Stimulated activated CD4-positive, alpha-beta T cell treated with anti-CD3 and anti-CD28 coated beads, Interleukin-4, amount 100 ng/mL, for 24 hours (primary cell): ENCODE results near the gene ABCG8.

ENCODE experiments used
- DNase-seq: peaks from one replicate; pipeline ENCODE4 v3.0.0-alpha.2; 2020

ABCG8 gene

DNA sequence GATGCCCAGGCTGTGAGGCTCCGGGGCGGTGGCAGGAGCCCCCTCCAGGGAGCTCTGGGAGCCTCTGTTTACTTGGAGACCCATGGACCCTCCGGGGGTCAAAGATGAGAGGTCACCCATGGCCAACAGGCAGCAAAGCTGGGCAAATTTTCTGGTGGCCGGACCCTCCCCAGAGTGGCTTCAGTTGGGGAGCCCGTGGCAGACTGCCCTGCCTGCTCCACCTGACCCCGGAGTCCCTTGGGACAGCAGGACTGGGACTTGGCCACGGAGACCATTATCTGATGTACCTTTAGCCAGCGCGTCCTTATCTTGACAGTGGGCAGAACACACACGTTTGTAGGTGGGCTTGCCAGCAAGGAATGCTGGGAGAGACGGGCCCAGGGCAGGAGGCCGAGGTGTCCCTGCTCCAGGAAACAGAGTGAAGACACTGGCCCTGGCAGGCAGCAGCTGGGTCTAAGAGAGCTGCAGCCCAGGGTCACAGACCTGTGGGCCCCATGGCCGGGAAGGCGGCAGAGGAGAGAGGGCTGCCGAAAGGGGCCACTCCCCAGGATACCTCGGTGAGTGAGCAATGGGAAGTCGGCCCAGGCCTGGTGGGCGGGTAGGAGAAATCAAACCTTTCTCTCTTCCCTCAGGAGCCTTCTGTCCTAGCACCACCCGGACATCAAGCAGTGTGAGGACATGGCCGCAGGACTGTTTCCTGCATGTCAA is at the start of gene ABCG8, which contains the start of gene ABCG5:
Gene ABCG8, plus strand, starts transcription at position 412 of the 708 bp plus-strand sequence. Its CDS starts 83 bp downstream, at position 495.
Gene ABCG5, minus strand, starts transcription at position 280 of the 708 bp plus-strand sequence. Its CDS starts 160 bp downstream, at position 120.
- DNase-seq = no peak

GRCh38 chr2:43790147-43790546 is 48.6 kb upstream of the ABCG8 start:
- DNase-seq = no peak

DNA sequence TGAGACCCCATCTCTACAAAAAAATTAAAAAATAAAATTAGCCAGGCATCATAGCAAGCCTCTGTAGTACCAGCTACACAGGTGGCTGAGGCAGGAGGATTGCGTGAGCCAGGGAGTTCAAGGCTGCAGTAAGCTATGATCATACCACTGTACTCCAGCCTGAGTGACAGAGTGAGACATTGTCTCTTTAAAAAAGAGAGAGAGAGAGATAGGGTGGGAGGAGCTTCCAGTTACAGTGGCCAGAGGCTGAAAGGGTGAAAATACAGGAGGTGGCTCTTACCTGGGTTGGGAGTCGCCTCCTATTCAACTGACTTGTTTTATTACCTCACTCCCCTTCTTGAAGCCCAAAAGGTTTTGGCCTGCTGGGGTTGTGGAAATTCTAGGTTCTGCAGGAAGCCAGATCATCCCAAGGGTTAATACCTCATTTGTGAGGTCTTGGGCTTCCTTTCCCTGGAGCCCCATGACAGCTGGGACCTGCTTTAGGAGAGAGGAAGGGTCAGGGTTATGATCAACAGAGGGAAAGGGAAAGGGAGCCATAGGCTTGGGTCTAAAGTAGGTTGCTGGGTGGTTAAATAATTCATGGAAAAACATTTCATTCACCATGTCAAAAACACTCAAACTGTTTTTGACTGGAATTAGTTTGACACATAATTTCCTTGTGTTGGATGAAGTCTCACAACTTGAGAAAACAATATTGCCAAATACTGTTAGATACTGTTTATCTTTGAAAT is 47.6 kb upstream of the ABCG8 start:
- no peak for DNase-seq

DNA sequence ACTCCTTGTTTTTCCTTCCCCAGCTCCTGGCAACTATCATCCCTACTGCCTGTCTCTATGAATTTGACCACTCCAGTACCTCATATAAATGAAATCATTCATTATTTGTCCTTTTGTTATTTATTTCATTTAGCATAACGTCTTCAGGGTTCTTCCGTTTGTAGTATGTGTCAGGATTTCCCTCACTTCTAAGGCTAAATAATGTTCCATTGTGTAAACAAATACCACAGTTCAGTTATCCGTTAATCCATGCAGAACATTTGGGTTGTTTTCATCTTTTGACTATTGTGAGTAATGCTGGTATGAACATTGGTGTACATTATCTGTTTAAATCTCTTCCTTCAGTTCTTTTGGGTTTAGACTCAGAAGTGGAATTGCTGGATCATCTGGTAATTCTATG is 46.1 kb upstream of the ABCG8 start:
- DNase-seq = no peak

DNA sequence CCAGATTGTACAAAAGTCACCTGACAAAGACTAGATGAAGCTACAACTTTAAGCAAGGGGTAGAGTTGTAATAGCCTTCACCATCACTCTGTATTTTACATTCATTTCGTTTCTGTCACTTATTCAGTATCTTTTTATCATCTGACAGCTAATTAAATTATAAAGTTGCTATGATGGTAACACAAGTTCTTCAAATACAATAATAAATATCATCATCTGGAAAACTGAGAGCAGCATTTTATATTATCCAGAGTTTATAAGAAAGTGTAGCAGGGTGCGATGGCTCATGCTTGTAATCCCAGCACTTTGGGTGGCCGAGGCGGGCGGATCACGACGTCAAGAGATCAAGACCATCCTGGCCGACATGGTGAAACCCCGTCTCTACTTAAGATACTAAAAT is 43.8 kb upstream of the ABCG8 start:
- DNase-seq = no peak

DNA sequence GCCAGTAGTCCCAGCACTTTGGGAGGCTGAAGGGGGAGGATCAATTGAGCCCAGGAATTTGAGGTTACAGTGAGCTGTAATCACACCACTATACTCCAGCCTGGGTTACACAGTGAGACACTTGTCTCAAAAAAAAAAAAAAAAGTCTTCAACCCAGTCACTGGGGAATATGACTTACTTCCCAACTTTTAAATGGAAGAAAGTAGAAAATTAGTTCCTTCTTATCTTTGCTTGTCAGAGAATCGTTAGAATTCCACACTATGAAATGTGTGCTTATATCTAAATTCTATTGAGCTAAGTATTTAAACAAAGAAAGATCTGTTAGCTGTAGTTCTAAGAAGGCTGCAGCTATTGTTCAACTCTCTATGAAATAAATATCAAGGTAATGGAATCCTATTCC is 42.6 kb upstream of the ABCG8 start:
- DNase-seq = no peak

DNA sequence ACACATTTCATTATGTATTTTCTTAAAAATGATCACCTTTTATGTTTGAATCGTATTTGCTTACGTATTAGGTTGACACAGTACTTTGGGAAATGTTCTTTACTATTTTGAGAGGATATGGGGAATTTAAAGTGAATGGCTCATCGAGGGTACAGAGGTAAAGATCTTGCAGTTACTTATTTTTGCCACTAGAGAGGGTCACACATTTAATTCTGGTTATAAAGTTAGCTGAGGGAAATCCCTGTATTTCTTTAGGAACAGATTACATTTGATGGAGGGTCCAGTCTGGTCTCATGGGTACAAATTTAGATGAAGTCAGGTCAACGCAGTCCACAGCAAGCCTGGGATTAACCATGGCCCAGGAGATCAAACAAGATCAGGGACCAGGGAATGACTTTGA is 40.5 kb upstream of the ABCG8 start:
- DNase-seq = no peak

GRCh38 chr2:43800894-43801293 is 37.9 kb upstream of the ABCG8 start:
- DNase-seq = no peak

GRCh38 chr2:43802135-43802534 is 36.6 kb upstream of the ABCG8 start:
- no peak for DNase-seq

DNA sequence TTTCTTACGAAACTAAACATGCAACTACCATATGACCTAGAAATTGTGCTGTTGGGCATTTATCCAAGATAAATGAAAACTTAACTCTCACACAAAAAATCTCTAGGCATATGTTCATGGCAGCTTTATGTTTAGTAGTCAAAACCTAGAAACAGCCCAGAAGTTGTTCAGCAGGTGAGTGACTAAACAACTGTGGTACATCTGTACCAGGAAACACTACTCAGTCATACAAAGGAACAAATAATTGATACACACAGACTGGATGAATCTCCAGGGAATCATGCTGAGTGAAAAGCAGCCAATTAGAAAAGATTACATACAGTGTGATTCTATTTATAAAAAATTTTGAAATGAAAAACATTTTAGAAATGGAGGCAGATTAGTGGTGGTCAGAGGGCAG is 35.7 kb upstream of the ABCG8 start:
- DNase-seq = no peak

GRCh38 chr2:43806719-43807031 is 32.1 kb upstream of the ABCG8 start:
- DNase-seq = no peak

- DNase-seq = no peak
Observed at GRCh38 chr2:43810452-43810851, 28.3 kb upstream of the ABCG8 start.

DNA sequence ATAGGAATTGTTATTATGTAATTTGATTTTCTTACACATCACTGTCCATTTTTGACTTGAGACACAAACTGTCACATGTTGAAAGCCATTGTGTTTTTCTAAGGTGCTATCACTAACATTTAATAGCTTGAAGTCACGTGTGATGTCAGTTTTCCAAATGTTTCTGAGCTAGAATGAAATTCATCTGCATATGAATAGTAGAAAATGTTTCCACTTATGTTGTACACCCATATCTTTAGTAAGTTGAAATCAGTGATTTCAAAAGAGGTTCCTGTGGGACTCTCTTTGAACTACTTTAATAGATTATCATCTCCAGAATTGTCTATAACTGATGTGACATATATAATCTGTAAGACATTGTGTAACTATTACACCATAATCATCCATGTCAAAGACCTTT is 27.9 kb upstream of the ABCG8 start:
- DNase-seq = no peak

DNA sequence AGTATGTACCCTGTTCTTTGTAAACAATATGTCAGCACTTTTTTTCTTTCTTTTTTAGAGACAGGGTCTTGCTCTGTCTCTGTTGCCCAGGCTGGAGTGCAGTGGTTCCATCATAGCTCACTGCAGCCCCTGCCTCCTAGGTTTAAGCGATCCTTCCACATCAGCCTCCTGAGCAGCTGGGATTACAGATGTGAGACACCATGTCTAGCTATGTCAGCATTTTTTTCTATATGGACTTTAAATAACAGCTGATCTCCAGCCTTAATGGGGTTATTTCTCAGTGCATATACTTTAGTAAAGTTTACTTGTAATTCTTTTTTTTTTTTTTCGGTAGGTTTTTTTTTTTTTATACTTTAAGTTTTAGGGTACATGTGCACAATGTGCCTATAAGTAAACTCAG is 26.8 kb upstream of the ABCG8 start:
- no peak for DNase-seq

DNA sequence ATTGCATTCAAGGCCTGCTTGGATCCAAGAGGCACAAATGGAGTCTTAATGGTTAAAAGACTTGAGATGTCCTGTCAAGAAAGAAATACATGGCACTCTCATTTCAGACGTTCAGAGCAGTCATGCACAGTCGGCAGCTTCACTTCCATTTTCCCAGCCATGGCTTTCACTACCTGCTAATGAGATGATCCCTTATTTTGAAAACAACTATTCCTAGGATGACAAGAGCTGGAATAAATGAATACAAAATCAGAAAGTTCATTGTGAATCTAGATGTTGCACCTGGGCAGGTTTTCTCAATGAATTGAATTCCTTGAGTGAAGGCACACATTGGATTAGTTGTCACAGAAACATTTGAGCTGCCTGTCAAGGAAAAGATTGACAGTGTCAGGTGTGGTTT is 25.8 kb upstream of the ABCG8 start:
- no peak for DNase-seq

GRCh38 chr2:43814711-43815110 is 24.1 kb upstream of the ABCG8 start:
- DNase-seq = no peak

DNA sequence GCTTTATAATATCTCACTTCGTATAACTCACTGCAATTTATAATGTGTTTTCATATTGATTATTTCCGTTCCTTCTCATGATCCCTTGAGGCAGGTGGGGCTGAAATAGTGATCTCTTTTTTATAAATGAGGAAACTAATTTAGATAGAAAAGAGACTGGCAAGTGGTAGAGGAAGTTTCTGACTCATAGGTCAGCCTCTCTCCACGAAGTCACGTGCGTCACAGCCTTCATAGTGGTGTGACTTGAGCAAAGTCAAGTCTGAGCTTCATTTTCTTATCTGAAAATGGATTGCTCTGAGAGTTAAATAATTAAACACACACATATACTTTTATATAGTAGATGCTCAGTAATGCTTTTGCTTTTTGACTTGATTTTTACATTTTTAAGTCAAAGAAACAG is 20.0 kb upstream of the ABCG8 start:
- DNase-seq = no peak

DNA sequence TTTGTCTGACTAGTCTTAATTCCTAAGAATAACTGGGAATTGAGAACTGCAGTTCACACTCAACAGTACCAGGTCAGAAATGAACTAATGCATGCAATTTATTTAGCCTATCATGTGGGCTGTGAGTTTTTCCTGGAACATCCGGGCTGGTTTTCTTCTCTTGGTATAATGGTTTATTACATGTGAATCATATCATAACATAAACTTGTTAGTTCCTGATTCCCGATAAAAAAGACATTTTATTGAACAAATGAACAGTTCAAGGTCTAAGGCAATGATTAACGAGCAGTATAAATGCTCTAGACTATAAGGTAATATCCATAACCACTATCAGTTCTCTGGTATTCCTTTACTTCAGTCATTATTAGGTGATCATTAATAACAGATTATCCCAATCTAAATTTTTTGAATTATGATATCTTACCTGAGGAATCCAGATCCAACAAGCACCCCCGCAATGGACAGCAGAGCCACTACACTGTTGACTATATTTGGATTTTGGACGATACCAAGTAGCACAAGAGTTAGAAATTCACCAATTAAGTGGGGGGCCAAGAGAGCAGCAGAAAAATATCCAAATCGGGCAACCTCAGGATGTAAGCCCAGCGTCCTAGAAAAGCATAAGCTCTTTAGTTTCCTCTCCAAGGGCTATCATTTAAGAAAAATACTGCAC is 19.1 kb upstream of the ABCG8 start:
- no peak for DNase-seq

DNA sequence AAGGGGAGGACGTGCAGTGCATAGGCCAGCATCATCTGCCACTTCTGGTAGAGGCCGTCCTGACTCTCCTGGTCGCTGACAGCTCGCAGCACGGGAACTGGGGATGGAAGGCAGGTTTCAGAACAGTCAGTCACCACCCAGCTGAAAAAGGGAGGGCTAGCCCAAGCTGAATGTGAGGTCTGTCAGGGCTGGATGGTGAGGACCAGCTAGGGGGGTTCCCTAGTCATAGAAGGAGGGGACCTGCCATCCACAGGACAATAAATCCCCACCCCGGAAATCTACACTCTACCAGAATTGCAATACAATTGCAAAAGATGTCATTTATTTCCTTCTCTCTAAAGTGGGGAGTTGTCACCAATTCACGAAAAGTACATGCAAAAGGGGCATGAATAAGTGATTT is 15.9 kb upstream of the ABCG8 start:
- no peak for DNase-seq

DNA sequence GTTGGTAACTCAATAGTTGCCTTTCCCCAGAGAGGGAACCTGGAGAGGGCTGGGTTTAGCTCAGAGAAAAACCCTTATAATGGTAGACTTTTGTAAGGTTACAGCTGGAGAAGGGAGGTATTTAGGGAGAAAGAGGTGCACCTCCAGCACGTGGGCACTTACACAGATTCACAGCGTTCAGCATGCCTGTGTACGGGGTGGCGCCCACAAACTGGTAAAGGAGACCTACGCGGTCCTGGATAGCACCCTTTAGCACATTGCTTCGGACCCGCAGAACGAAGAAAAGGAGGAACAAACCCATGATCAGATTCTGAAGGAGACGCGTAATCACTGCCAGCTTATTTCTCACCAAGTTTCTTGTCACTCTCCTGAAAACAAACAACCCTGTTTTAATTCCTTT is 15.0 kb upstream of the ABCG8 start:
- DNase-seq = no peak

DNA sequence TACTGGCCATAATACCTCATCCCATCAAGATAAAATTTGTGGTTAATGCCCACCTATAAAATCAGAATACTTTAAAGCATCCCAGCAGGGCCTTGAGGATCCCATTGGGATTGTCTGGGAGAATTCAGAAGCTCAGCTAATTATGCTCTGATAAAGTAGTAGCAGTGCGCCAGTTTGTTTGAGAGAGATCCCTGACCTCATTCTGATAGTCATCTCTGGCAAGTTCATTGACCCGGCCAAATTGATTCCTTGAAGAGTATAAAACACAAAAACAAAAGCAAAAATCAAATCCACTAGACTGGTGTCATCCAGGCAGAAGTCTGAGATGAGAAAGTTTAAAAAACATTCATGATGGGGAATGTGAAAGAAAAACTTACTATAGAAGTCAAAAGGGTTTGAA is 14.3 kb upstream of the ABCG8 start:
- DNase-seq = no peak

DNA sequence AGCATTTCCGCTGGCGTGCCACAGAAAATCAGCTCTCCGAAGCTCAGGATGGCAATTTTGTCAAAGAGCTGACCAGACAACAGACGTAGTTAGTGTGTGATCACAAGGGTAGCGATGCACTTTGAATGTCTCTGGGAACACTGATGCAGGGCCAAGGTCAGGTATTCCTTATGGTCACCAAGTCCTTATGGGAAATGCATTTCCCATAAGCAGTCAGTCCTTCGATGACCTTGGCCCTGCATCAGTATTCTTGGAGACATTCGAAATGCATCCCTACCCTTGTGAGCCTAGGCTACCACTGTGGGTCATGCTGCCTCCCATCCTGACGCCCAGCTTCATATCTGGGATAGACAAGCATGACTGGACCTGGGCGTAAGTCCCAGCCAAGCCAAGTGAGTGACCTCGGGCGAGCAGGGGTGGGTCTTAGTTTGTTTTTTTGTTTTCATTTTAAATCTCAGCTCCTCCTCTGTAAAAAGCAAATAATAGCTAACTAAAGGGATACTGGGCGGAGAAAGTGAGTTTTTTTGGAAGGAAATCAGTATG is 13.7 kb upstream of the ABCG8 start:
- DNase-seq = no peak

DNA sequence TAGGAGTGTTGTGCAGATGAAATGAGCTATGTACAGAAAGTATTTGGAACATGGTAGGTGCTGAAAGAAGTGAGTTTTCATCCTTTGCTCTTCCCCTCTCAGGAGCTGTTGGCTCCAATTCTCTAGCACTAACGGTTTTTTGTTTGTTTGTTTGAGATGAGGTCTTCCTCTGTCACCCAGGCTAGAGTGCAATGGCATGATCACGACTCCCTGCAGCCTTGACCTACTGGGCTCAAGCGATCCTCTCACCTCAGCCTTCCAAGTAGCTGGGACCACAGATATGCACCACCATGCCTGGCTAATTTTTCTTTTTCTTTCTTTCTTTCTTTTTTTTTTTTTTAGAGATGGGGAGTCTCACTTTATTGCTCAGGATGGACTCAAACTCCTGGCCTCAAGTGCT is 12.9 kb upstream of the ABCG8 start:
- no peak for DNase-seq
